ENCODE results near the gene RAB6B.

Gene RAB6B

GRCh38 chr3:133901847-133902246 lies 6.2 kb upstream of the RAB6B start:
- DNase-seq (ENCODE audit: low read depth): no peak
- H3K4me3 ChIP-seq (ENCODE audit: low read length): no peak overlapping the region
- TF ChIP-seq CTCF (conservative IDR thresholded peaks at IDR 0.05; ENCODE audit: low read depth, low read length): no peak

GRCh38 chr3:133901083-133901482 lies 5.4 kb upstream of the RAB6B start:
- no peak overlapping the region for H3K4me3 ChIP-seq (ENCODE audit: low read length)
- DNase-seq (ENCODE audit: low read depth): no peak
- peak; percentile 15 for TF ChIP-seq CTCF (conservative IDR thresholded peaks at IDR 0.05; ENCODE audit: low read depth, low read length)

- TF ChIP-seq CTCF (conservative IDR thresholded peaks at IDR 0.05; ENCODE audit: low read depth, low read length): no peak
Measured at GRCh38 chr3:133899311-133899710, 3.6 kb upstream of the RAB6B start.

GRCh38 chr3:133897547-133897946 lies 1.9 kb upstream of the RAB6B start:
- DNase-seq (ENCODE audit: low read depth): no peak
- H3K4me3 ChIP-seq (ENCODE audit: low read length): no peak overlapping the region
- TF ChIP-seq CTCF (conservative IDR thresholded peaks at IDR 0.05; ENCODE audit: low read depth, low read length): no peak

More at GRCh38 chr3:133899311-133899710, 3.6 kb upstream of the RAB6B start:
- no peak overlapping the region for H3K4me3 ChIP-seq (ENCODE audit: low read length)
- DNase-seq (ENCODE audit: low read depth): no peak

GRCh38 chr3:133896002-133896761 lies 500 bp upstream of the RAB6B start:
- TF ChIP-seq CTCF (conservative IDR thresholded peaks at IDR 0.05; ENCODE audit: low read depth, low read length): no peak
- peak overlapping the region; percentile 71 for H3K4me3 ChIP-seq (ENCODE audit: low read length)
- DNase-seq (ENCODE audit: low read depth): no peak

- no peak for DNase-seq (ENCODE audit: low read depth)
- TF ChIP-seq CTCF (conservative IDR thresholded peaks at IDR 0.05; ENCODE audit: low read depth, low read length): no peak
- H3K4me3 ChIP-seq (ENCODE audit: low read length): peak overlapping the region; percentile 71
Measured at GRCh38 chr3:133894353-133895207, 1.1 kb downstream of the RAB6B start.
